ENCODE results near the gene BBOF1.
"Not testable (repeated sequence)": the region's sequence is repeated elsewhere in the genome, so short reads cannot be mapped to it uniquely, and the experiment has no call there.

Gene BBOF1

GRCh38 chr14:73997108-73997943, 21.8 kb upstream of the BBOF1 start:
- Histone ChIP-seq H3K4me3 (ENCODE audit: low read depth in 1 of 2, low read length in 2 of 2) (peak overlapping the region; percentile 23 to 32), H3K27ac (ENCODE audit: low read depth, low read length) (peak overlapping the region; percentile 68), H3K9ac (ENCODE audit: low read depth in 1 of 2, low read length in 2 of 2) (peak overlapping the region; percentile 22 to 53), H3K36me3 (ENCODE audit: control insufficient read depth in 1 of 2, insufficient read depth in 2 of 2, low read length in 2 of 2) (peaks cover 0 to 2% of the 10 kb centered on the region in 2 donors), H3K9me3 (ENCODE audit: control insufficient read depth in 1 of 2, low read length in 2 of 2) (no peaks in the 10 kb centered on the region), H3K27me3 (ENCODE audit: control insufficient read depth in 1 of 2, insufficient read depth in 2 of 2, low read length in 2 of 2) (no peaks in the 10 kb centered on the region), H3K4me1 (ENCODE audit: control insufficient read depth in 1 of 2, insufficient read depth in 2 of 2, low read length in 2 of 2) (peaks cover 19 to 22% of the 10 kb centered on the region in 2 donors)

DNA sequence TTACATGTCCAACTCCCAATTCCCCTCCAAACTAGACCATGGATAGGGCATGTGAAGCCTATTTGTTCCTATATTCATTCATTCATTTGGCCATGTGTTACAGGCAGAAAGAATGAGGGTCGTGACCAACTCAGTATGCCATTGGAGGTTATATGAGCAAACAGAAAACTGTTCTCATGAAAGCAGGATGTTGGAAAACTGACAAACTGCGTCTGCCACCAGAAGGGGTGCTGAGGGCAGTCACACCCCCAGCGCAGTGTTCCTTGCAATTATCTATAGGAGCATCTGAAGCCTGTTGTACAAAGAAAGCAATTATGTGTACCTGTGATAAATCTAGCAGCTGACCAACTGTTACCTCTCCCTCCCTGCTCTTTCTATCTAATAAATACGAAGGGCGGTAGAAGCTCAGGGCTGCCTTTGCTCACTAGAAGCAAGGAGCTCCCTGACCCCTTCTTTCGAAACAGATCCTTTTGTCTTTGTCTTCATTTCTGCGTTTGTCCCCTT, 21.2 kb upstream of the BBOF1 start:
- H3K4me1 ChIP-seq (ENCODE audit: control insufficient read depth in 1 of 2, insufficient read depth in 2 of 2, low read length in 2 of 2) = peaks cover 19 to 22% of the 10 kb centered on the region in 2 donors
- H3K27me3 ChIP-seq (ENCODE audit: control insufficient read depth in 1 of 2, insufficient read depth in 2 of 2, low read length in 2 of 2) = no peaks in the 10 kb centered on the region
- H3K4me3 ChIP-seq (ENCODE audit: low read depth in 1 of 2, low read length in 2 of 2) = peak overlapping the region; percentile 0 to 4
- peaks cover 0 to 4% of the 10 kb centered on the region in 2 donors for H3K36me3 ChIP-seq (ENCODE audit: control insufficient read depth in 1 of 2, insufficient read depth in 2 of 2, low read length in 2 of 2)
- peak overlapping the region; percentile 54 for H3K27ac ChIP-seq (ENCODE audit: low read depth, low read length)
- no peaks in the 10 kb centered on the region for H3K9me3 ChIP-seq (ENCODE audit: control insufficient read depth in 1 of 2, low read length in 2 of 2)
- peak overlapping the region in 1 of 2 donors; percentile 15 for H3K9ac ChIP-seq (ENCODE audit: low read depth in 1 of 2, low read length in 2 of 2)

- peak overlapping the region; percentile 26 for H3K27ac ChIP-seq (ENCODE audit: low read depth, low read length)
- peak overlapping the region in 1 of 2 donors; percentile 0 for H3K4me3 ChIP-seq (ENCODE audit: low read depth in 1 of 2, low read length in 2 of 2)
- no peaks in the 10 kb centered on the region for H3K27me3 ChIP-seq (ENCODE audit: control insufficient read depth in 1 of 2, insufficient read depth in 2 of 2, low read length in 2 of 2)
- H3K4me1 ChIP-seq (ENCODE audit: control insufficient read depth in 1 of 2, insufficient read depth in 2 of 2, low read length in 2 of 2) = peaks cover 19 to 22% of the 10 kb centered on the region in 2 donors
- H3K9me3 ChIP-seq (ENCODE audit: control insufficient read depth in 1 of 2, low read length in 2 of 2) = no peaks in the 10 kb centered on the region
- peaks cover 0 to 9% of the 10 kb centered on the region in 2 donors for H3K36me3 ChIP-seq (ENCODE audit: control insufficient read depth in 1 of 2, insufficient read depth in 2 of 2, low read length in 2 of 2)
- H3K9ac ChIP-seq (ENCODE audit: low read depth in 1 of 2, low read length in 2 of 2) = peak overlapping the region; percentile 4 to 15
These were observed 20.4 kb upstream of the BBOF1 start for GRCh38 chr14:73998726-73999125.

GRCh38 chr14:74005664-74006063, 13.5 kb upstream of the BBOF1 start:
- H3K27me3 ChIP-seq (ENCODE audit: control insufficient read depth in 1 of 2, insufficient read depth in 2 of 2, low read length in 2 of 2); H3K9me3 ChIP-seq (ENCODE audit: control insufficient read depth in 1 of 2, low read length in 2 of 2); H3K9ac ChIP-seq (ENCODE audit: low read depth in 1 of 2, low read length in 2 of 2); H3K4me3 ChIP-seq (ENCODE audit: low read depth in 1 of 2, low read length in 2 of 2); H3K4me1 ChIP-seq (ENCODE audit: control insufficient read depth in 1 of 2, insufficient read depth in 2 of 2, low read length in 2 of 2); H3K27ac ChIP-seq (ENCODE audit: low read depth, low read length): not testable (repeated sequence)
- peaks cover 0 to 26% of the 10 kb centered on the region in 2 donors for H3K36me3 ChIP-seq (ENCODE audit: control insufficient read depth in 1 of 2, insufficient read depth in 2 of 2, low read length in 2 of 2)

DNA sequence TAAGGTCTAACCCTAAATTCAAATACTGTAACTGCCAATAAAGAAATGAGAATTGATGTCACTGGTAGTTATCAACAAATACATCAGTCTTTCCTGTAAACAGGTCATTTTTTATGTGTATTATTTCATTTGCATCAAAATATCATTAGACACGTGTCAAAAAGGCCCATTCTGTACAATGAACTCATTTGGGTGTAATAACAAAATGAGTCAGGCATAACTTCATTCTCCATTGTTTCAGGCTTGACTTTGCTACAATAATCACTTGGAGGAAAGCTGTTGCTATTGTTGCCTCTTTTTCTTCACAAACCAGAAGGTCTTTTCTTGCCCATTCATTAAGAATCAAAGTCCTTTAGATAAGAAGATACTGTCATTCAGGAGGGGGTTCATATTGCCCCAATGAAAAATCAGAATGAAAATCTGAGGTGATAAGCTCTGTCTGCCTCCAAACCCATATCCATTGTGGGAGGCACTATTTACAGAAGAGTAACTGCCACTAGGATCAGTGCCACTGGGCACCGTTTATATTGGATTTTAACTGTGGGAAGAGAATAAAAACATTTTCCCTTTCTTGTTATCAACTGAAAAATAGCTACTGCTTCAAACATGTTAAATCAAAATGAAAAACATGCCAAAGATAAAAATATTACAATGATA, 10.2 kb upstream of the BBOF1 start:
- H3K27ac ChIP-seq (ENCODE audit: low read depth, low read length) = no peak overlapping the region
- peaks cover 0 to 5% of the 10 kb centered on the region in 2 donors for H3K4me1 ChIP-seq (ENCODE audit: control insufficient read depth in 1 of 2, insufficient read depth in 2 of 2, low read length in 2 of 2)
- H3K4me3 ChIP-seq (ENCODE audit: low read depth in 1 of 2, low read length in 2 of 2) = no peak overlapping the region
- H3K27me3 ChIP-seq (ENCODE audit: control insufficient read depth in 1 of 2, insufficient read depth in 2 of 2, low read length in 2 of 2) = no peaks in the 10 kb centered on the region
- no peaks in the 10 kb centered on the region for H3K9me3 ChIP-seq (ENCODE audit: control insufficient read depth in 1 of 2, low read length in 2 of 2)
- H3K36me3 ChIP-seq (ENCODE audit: control insufficient read depth in 1 of 2, insufficient read depth in 2 of 2, low read length in 2 of 2) = peaks cover 8 to 34% of the 10 kb centered on the region in 2 donors
- H3K9ac ChIP-seq (ENCODE audit: low read depth in 1 of 2, low read length in 2 of 2) = no peak overlapping the region

GRCh38 chr14:74014299-74014698, 4.8 kb upstream of the BBOF1 start:
- no peak overlapping the region for H3K27ac ChIP-seq (ENCODE audit: low read depth, low read length)
- H3K4me1 ChIP-seq (ENCODE audit: control insufficient read depth in 1 of 2, insufficient read depth in 2 of 2, low read length in 2 of 2) = peaks cover 0 to under 1% of the 10 kb centered on the region in 2 donors
- H3K4me3 ChIP-seq (ENCODE audit: low read depth in 1 of 2, low read length in 2 of 2) = no peak overlapping the region
- no peak overlapping the region for H3K9ac ChIP-seq (ENCODE audit: low read depth in 1 of 2, low read length in 2 of 2)
- H3K9me3 ChIP-seq (ENCODE audit: control insufficient read depth in 1 of 2, low read length in 2 of 2) = no peaks in the 10 kb centered on the region
- H3K27me3 ChIP-seq (ENCODE audit: control insufficient read depth in 1 of 2, insufficient read depth in 2 of 2, low read length in 2 of 2) = no peaks in the 10 kb centered on the region
- peaks cover 8 to 21% of the 10 kb centered on the region in 2 donors for H3K36me3 ChIP-seq (ENCODE audit: control insufficient read depth in 1 of 2, insufficient read depth in 2 of 2, low read length in 2 of 2)

DNA sequence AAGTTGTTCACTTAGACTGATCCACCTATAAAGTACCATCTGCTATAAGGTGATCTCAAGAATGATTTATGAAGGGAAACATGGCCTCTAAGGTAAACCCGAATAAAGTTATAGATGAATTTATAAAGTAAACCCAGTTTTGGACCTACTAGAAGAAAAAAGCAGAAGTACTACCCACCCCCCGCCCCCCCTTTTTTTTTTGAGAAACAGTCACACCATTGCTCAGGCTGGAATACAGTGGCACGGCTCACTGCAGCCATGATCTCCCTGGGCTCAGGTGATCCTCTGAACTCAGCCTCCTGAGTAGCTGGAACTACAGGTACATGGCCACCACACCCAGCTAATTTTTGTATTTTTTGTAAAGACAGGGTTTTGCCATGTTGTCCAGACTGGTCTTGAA, 4.0 kb upstream of the BBOF1 start:
- no peaks in the 10 kb centered on the region for H3K9me3 ChIP-seq (ENCODE audit: control insufficient read depth in 1 of 2, low read length in 2 of 2)
- H3K4me1 ChIP-seq (ENCODE audit: control insufficient read depth in 1 of 2, insufficient read depth in 2 of 2, low read length in 2 of 2) = peaks cover 5 to 6% of the 10 kb centered on the region in 2 donors
- peaks cover 8 to 21% of the 10 kb centered on the region in 2 donors for H3K36me3 ChIP-seq (ENCODE audit: control insufficient read depth in 1 of 2, insufficient read depth in 2 of 2, low read length in 2 of 2)
- H3K4me3 ChIP-seq (ENCODE audit: low read depth in 1 of 2, low read length in 2 of 2) = no peak overlapping the region
- no peak overlapping the region for H3K27ac ChIP-seq (ENCODE audit: low read depth, low read length)
- no peaks in the 10 kb centered on the region for H3K27me3 ChIP-seq (ENCODE audit: control insufficient read depth in 1 of 2, insufficient read depth in 2 of 2, low read length in 2 of 2)
- no peak overlapping the region for H3K9ac ChIP-seq (ENCODE audit: low read depth in 1 of 2, low read length in 2 of 2)

GRCh38 chr14:74015963-74016362, 3.2 kb upstream of the BBOF1 start:
- H3K27ac ChIP-seq (ENCODE audit: low read depth, low read length) = peak overlapping the region; percentile 20

GRCh38 chr14:74018174-74018585, 969 bp upstream of the BBOF1 start:
- H3K36me3 ChIP-seq (ENCODE audit: control insufficient read depth in 1 of 2, insufficient read depth in 2 of 2, low read length in 2 of 2) = peaks cover 0 to 5% of the 10 kb centered on the region in 2 donors
- H3K4me1 ChIP-seq (ENCODE audit: control insufficient read depth in 1 of 2, insufficient read depth in 2 of 2, low read length in 2 of 2) = peaks cover 5 to 6% of the 10 kb centered on the region in 2 donors
- H3K27ac ChIP-seq (ENCODE audit: low read depth, low read length) = peak overlapping the region; percentile 99
- no peaks in the 10 kb centered on the region for H3K27me3 ChIP-seq (ENCODE audit: control insufficient read depth in 1 of 2, insufficient read depth in 2 of 2, low read length in 2 of 2)
- peak overlapping the region; percentile 95 to 98 for H3K4me3 ChIP-seq (ENCODE audit: low read depth in 1 of 2, low read length in 2 of 2)
- peak overlapping the region; percentile 82 to 97 for H3K9ac ChIP-seq (ENCODE audit: low read depth in 1 of 2, low read length in 2 of 2)
- no peaks in the 10 kb centered on the region for H3K9me3 ChIP-seq (ENCODE audit: control insufficient read depth in 1 of 2, low read length in 2 of 2)

More at GRCh38 chr14:74015963-74016362, 3.2 kb upstream of the BBOF1 start:
- Histone ChIP-seq H3K27me3 (ENCODE audit: control insufficient read depth in 1 of 2, insufficient read depth in 2 of 2, low read length in 2 of 2) (no peaks in the 10 kb centered on the region), H3K4me3 (ENCODE audit: low read depth in 1 of 2, low read length in 2 of 2) (no peak overlapping the region), H3K4me1 (ENCODE audit: control insufficient read depth in 1 of 2, insufficient read depth in 2 of 2, low read length in 2 of 2) (peaks cover 5 to 6% of the 10 kb centered on the region in 2 donors), H3K9ac (ENCODE audit: low read depth in 1 of 2, low read length in 2 of 2) (no peak overlapping the region), H3K9me3 (ENCODE audit: control insufficient read depth in 1 of 2, low read length in 2 of 2) (no peaks in the 10 kb centered on the region), H3K36me3 (ENCODE audit: control insufficient read depth in 1 of 2, insufficient read depth in 2 of 2, low read length in 2 of 2) (peaks cover 8 to 14% of the 10 kb centered on the region in 2 donors)
